H9 (cell line): Measurements from ENCODE around the gene PNPLA7. TPM values are rescaled to one million over a fixed set of nuclear protein-coding genes. Genes with fewer than 3 reads are reported as not detected.

Source experiments
- DNase-seq: peaks from one replicate; pipeline ENCODE4 v3.0.0-alpha.2; 2017
- H2AFZ ChIP-seq: one replicate; pipeline ENCODE4 v1.6.1; 2013; ENCODE audit warnings: mild to moderate bottlenecking, low read length, control low read depth, moderate library complexity
- H2AK5ac ChIP-seq: 2 replicates; pipeline ENCODE4 v1.6.1; 2013; ENCODE audit warnings: low read length, control low read depth, mixed read lengths; ENCODE audit not compliant: insufficient read length
- H2BK120ac ChIP-seq: one replicate; pipeline ENCODE4 v1.6.1; 2013; ENCODE audit warnings: low read depth, mild to moderate bottlenecking, low read length, control low read depth, inconsistent platforms; ENCODE audit not compliant: poor library complexity, severe bottlenecking
- H2BK12ac ChIP-seq: 2 replicates; pipeline ENCODE4 v1.6.1; 2013; ENCODE audit warnings: low read length, control low read depth, mixed read lengths, low read depth; ENCODE audit not compliant: insufficient read length
- H2BK15ac ChIP-seq: 2 replicates; pipeline ENCODE4 v1.6.1; 2013; ENCODE audit warnings: low read depth, low read length, control low read depth
- H2BK20ac ChIP-seq: one replicate; pipeline ENCODE4 v1.6.1; 2013; ENCODE audit warnings: low read depth, mild to moderate bottlenecking, low read length, control low read depth, inconsistent platforms; ENCODE audit not compliant: poor library complexity, severe bottlenecking
- H2BK5ac ChIP-seq: 2 replicates; pipeline ENCODE4 v1.6.1; 2013; ENCODE audit warnings: low read length, control low read depth, mixed read lengths; ENCODE audit not compliant: insufficient read length
- H3K14ac ChIP-seq: 2 replicates; pipeline ENCODE4 v1.6.1; 2013; ENCODE audit warnings: low read length, control low read depth; ENCODE audit not compliant: insufficient read depth
- H3K18ac ChIP-seq: 2 replicates; pipeline ENCODE4 v1.6.1; 2013; ENCODE audit warnings: low read depth, mild to moderate bottlenecking, mixed read lengths, low read length, control low read depth; ENCODE audit not compliant: insufficient read length
- H3K23ac ChIP-seq: 2 replicates; pipeline ENCODE4 v1.6.1; 2013; ENCODE audit warnings: low read length, control low read depth, mixed read lengths, low read depth; ENCODE audit not compliant: insufficient read length
- H3K23me2 ChIP-seq: 2 replicates; pipeline ENCODE4 v1.6.1; 2013; ENCODE audit warnings: low read depth, mild to moderate bottlenecking, mixed read lengths, low read length, control low read depth; ENCODE audit not compliant: insufficient read length, poor library complexity, severe bottlenecking
- H3K27ac ChIP-seq: 2 replicates; pipeline ENCODE4 v1.5.1; 2013; ENCODE audit warnings: low read length, control low read depth, mixed read lengths, low read depth; ENCODE audit not compliant: insufficient read length
- H3K27me3 ChIP-seq: 2 replicates; pipeline ENCODE4 v1.6.1; 2013; ENCODE audit warnings: low read length, control low read depth, inconsistent platforms; ENCODE audit not compliant: insufficient read depth
- H3K4ac ChIP-seq: 2 replicates; pipeline ENCODE4 v1.6.1; 2013; ENCODE audit warnings: low read depth, mild to moderate bottlenecking, control low read depth, inconsistent platforms, low read length, moderate library complexity
- H3K4me1 ChIP-seq: 2 replicates; pipeline ENCODE4 v1.6.1; 2013; ENCODE audit warnings: low read length, control low read depth, inconsistent platforms; ENCODE audit not compliant: insufficient read depth
- H3K4me2 ChIP-seq: 2 replicates; pipeline ENCODE4 v1.6.1; 2013; ENCODE audit warnings: low read length, control low read depth, mixed read lengths; ENCODE audit not compliant: insufficient read length, insufficient read depth
- H3K56ac ChIP-seq: 2 replicates; pipeline ENCODE4 v1.6.1; 2013; ENCODE audit warnings: low read depth, mild to moderate bottlenecking, mixed read lengths, low read length, control low read depth; ENCODE audit not compliant: insufficient read length
- H3K79me1 ChIP-seq: 2 replicates; pipeline ENCODE4 v1.6.1; 2013; ENCODE audit warnings: low read depth, mild to moderate bottlenecking, moderate library complexity, low read length, control low read depth, inconsistent platforms; ENCODE audit not compliant: insufficient read depth, poor library complexity, severe bottlenecking
- H3K79me2 ChIP-seq: 2 replicates; pipeline ENCODE4 v1.6.1; 2013; ENCODE audit warnings: low read length, control low read depth, inconsistent platforms; ENCODE audit not compliant: insufficient read depth
- H3K9ac ChIP-seq: 2 replicates; pipeline ENCODE4 v1.6.1; 2013; ENCODE audit warnings: low read length, control low read depth, mixed read lengths; ENCODE audit not compliant: insufficient read length; ENCODE audit errors: extremely low read depth
- H3K9me3 ChIP-seq: one replicate; pipeline ENCODE4 v1.6.1; 2013; ENCODE audit warnings: low read depth, low read length, inconsistent platforms; ENCODE audit not compliant: control insufficient read depth
- H3T11ph ChIP-seq: one replicate; pipeline ENCODE4 v1.6.1; 2013; ENCODE audit warnings: mild to moderate bottlenecking, low read length, control low read depth, inconsistent platforms
- H4K20me1 ChIP-seq: one replicate; pipeline ENCODE4 v1.6.1; 2013; ENCODE audit not compliant: control insufficient read depth, insufficient read length, insufficient read depth
- H4K5ac ChIP-seq: 2 replicates; pipeline ENCODE4 v1.6.1; 2013; ENCODE audit warnings: low read depth, mild to moderate bottlenecking, mixed read lengths, low read length, control low read depth; ENCODE audit not compliant: insufficient read length
- H4K8ac ChIP-seq: replicated peaks from 2 replicates; pipeline ENCODE4 v1.6.1; 2013; ENCODE audit warnings: low read length, control low read depth, mixed read lengths, low read depth; ENCODE audit not compliant: insufficient read length
- H4K91ac ChIP-seq: 2 replicates; pipeline ENCODE4 v1.6.1; 2013; ENCODE audit warnings: low read depth, mild to moderate bottlenecking, moderate library complexity, mixed read lengths, low read length, control low read depth; ENCODE audit not compliant: insufficient read length
- H3K27ac Mint-ChIP-seq, 3 experiments: 2 replicates in 2 of 3; 3 replicates in 1 of 3; pipeline ENCODE4 v1.8.0; 2020 to 2021; ENCODE audit warnings: mixed read lengths in 3 of 3, mild to moderate bottlenecking in 1 of 3, moderate library complexity in 1 of 3
- H3K27me3 Mint-ChIP-seq: 2 replicates; pipeline ENCODE4 v1.8.0; 2021; ENCODE audit warnings: low read depth, mild to moderate bottlenecking, moderate library complexity, mixed read lengths
- H3K36me3 Mint-ChIP-seq, 3 experiments: 2 replicates in 2 of 3; 3 replicates in 1 of 3; pipeline ENCODE4 v1.8.0; 2020 to 2021; ENCODE audit warnings: low read depth in 3 of 3, mixed read lengths in 3 of 3; ENCODE audit not compliant: insufficient read depth in 1 of 3
- H3K4me1 Mint-ChIP-seq, 2 experiments: 2 replicates each; pipeline ENCODE4 v1.8.0; 2020; ENCODE audit warnings: mixed read lengths in 2 of 2
- H3K4me3 Mint-ChIP-seq, 2 experiments: 2 replicates in 1 of 2; 3 replicates in 1 of 2; pipeline ENCODE4 v1.8.0; 2020 to 2021; ENCODE audit warnings: mild to moderate bottlenecking in 2 of 2, mixed read lengths in 2 of 2, moderate library complexity in 1 of 2
- H3K9me3 Mint-ChIP-seq, 2 experiments: 2 replicates in 1 of 2; 3 replicates in 1 of 2; pipeline ENCODE4 v1.8.0; 2020; ENCODE audit warnings: mild to moderate bottlenecking in 2 of 2, mixed read lengths in 2 of 2, moderate library complexity in 1 of 2
- WGBS: extraction: QIAGEN DNeasy Blood & Tissue Kit; methylation state at CpG from one replicate; pipeline ENCODE4 v1.1.7; 2013; ENCODE audit warnings: missing lambda C conversion rate, low lambda C conversion rate, mixed read lengths; ENCODE audit not compliant: insufficient read length; ENCODE audit errors: extremely low coverage; 5-methylcytosine and 5-hydroxymethylcytosine counted together
- total RNA-seq: library from RNA; stranded (reverse); gene quantifications from 2 replicates; pipeline ENCODE4 v1.2.1, GENCODE V29; 2021
- TF ChIP-seq, protein P1 (sequence below): fragments of 200-600 bp; sonication (generic); conservative IDR thresholded peaks from 3 replicates; pipeline ENCODE4 v1.8.0; 2021; ENCODE audit warnings: antibody characterized with exemption, mild to moderate bottlenecking

PNPLA7 gene
- total RNA-seq, 1 experiment from 2014 or later = 1.8 TPM

DNA sequence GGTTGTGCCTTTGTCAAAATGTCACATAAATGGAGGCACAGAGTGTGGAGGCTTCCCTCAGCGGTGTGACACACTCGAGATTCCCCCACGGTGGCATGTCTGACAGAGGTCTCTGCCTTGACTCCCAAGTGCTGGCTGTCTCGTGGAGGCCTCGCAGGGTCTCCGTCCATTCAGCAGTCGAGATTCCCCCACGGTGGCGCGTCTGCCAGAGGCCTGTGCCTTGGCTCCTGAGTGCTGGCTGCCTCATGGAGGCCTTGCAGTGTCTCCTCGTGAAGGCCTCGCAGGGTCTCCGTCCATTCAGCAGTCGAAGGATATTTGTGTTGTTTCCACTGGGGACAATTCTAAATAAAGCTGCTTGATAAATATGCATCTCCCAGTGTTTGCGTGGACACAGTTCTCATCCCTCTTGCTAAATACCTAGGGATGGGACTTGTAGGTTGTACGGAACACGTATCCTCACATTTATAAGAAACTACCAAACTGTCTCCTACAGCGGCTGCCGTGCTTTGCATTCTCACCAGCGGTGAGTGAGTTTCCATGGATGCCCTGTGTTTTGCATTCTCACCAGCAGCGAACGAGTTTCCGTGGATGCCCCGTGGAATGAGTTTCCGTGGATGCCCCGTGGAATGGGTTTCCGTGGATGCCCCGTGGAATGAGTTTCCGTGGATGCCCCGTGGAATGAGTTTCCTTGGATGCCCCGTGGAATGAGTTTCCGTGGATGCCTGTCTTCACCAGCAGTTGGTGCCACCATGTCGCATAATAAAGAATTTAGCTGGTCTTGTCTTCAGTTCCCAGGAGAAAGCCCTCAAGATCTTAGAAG, 25.8 kb downstream of the PNPLA7 start:
- Histone ChIP-seq H2BK12ac (no peak overlapping the region), H3K27me3 (no peaks in the 10 kb centered on the region), H4K91ac (no peak overlapping the region), H3K9ac (no peak overlapping the region), H3K27ac (no peak overlapping the region), H3K79me1 (no peaks in the 10 kb centered on the region), H3K14ac (no peak overlapping the region), H3K56ac (no peak overlapping the region), H3K4ac (no peak overlapping the region), H3K9me3 (no peaks in the 10 kb centered on the region), H2AFZ (no peak overlapping the region), H4K20me1 (no peaks in the 10 kb centered on the region), H3K4me1 (no peaks in the 10 kb centered on the region), H3K23ac (no peak overlapping the region), H3K79me2 (no peaks in the 10 kb centered on the region), H4K8ac (no peak overlapping the region), H3K23me2 (no peaks in the 10 kb centered on the region), H2BK5ac (no peak overlapping the region), H3K18ac (no peak overlapping the region), H3K4me2 (no peak overlapping the region), H3T11ph (no peak overlapping the region), H2BK15ac (no peak overlapping the region), H4K5ac (no peak overlapping the region), H2AK5ac (no peak overlapping the region), H2BK20ac (no peak overlapping the region), H2BK120ac (no peak overlapping the region)
- TF ChIP-seq, protein P1, sequence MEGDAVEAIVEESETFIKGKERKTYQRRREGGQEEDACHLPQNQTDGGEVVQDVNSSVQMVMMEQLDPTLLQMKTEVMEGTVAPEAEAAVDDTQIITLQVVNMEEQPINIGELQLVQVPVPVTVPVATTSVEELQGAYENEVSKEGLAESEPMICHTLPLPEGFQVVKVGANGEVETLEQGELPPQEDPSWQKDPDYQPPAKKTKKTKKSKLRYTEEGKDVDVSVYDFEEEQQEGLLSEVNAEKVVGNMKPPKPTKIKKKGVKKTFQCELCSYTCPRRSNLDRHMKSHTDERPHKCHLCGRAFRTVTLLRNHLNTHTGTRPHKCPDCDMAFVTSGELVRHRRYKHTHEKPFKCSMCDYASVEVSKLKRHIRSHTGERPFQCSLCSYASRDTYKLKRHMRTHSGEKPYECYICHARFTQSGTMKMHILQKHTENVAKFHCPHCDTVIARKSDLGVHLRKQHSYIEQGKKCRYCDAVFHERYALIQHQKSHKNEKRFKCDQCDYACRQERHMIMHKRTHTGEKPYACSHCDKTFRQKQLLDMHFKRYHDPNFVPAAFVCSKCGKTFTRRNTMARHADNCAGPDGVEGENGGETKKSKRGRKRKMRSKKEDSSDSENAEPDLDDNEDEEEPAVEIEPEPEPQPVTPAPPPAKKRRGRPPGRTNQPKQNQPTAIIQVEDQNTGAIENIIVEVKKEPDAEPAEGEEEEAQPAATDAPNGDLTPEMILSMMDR = no peak
- Mint-ChIP-seq H3K4me1 (peaks cover 0 to 2% of the 10 kb centered on the region in 2 experiments; a peak in 2 of 4 replicates), H3K27me3 (no peaks in the 10 kb centered on the region; the same call in 1 of the 2 replicates), H3K27ac (no peak overlapping the region), H3K4me3 (no peak overlapping the region), H3K9me3 (peaks cover 0 to 9% of the 10 kb centered on the region in 2 experiments; a peak in 3 of 5 replicates), H3K36me3 (no peaks in the 10 kb centered on the region)
- no CpG with 5 or more reads among the region's 33 CpGs for WGBS
- no peak for DNase-seq
